ENCODE measurements around the gene MT1X. TPM values are rescaled to one million over a fixed set of nuclear protein-coding genes. Genes with fewer than 3 reads are reported as not detected.

Gene MT1X
- polyA plus RNA-seq, 1 donor from 2014 or later, result 14.2 TPM

- H3K9me3 Mint-ChIP-seq, result peaks cover 1 to 7% (median 3%) of the 10 kb centered on the region in 3 donors
Measured at GRCh38 chr16:56682703-56683397, 580 bp downstream of the MT1X start.

GRCh38 chr16:56683424-56684172 is 1.3 kb downstream of the MT1X start:
- Mint-ChIP-seq H3K36me3 (no peaks in the 10 kb centered on the region), H3K9me3 (peaks cover 1 to 7% (median 6%) of the 10 kb centered on the region in 3 donors), H3K4me1 (peaks cover 0 to 10% (median 6%) of the 10 kb centered on the region in 3 donors), H3K27me3 (peaks cover 8% of the 10 kb centered on the region), H3K4me3 (peak overlapping the region in 1 of 4 donors; percentile 83), H3K27ac (no peak overlapping the region)

More at GRCh38 chr16:56682703-56683397, 580 bp downstream of the MT1X start:
- Mint-ChIP-seq H3K27me3 (peaks cover 8% of the 10 kb centered on the region), H3K36me3 (no peaks in the 10 kb centered on the region), H3K4me1 (peaks cover 0 to 10% (median 6%) of the 10 kb centered on the region in 3 donors), H3K27ac (peak overlapping the region in 1 of 3 donors; percentile 10), H3K4me3 (peak overlapping the region; percentile 83 to 95 (median 89))

GRCh38 chr16:56684256-56684925 is 2.1 kb downstream of the MT1X start:
- H3K9me3 Mint-ChIP-seq, result peaks cover 1 to 7% (median 6%) of the 10 kb centered on the region in 3 donors
- H3K27me3 Mint-ChIP-seq, result peaks cover 12% of the 10 kb centered on the region
- peaks cover 0 to 10% (median 6%) of the 10 kb centered on the region in 3 donors for H3K4me1 Mint-ChIP-seq
- no peak overlapping the region for H3K27ac Mint-ChIP-seq
- no peaks in the 10 kb centered on the region for H3K36me3 Mint-ChIP-seq
- H3K4me3 Mint-ChIP-seq, result no peak overlapping the region

GRCh38 chr16:56684926-56685590 is 2.8 kb downstream of the MT1X start:
- Mint-ChIP-seq H3K4me3 (no peak overlapping the region), H3K36me3 (no peaks in the 10 kb centered on the region), H3K9me3 (peaks cover 1 to 7% (median 6%) of the 10 kb centered on the region in 3 donors), H3K27me3 (peaks cover 14% of the 10 kb centered on the region), H3K4me1 (peaks cover 0 to 10% (median 6%) of the 10 kb centered on the region in 3 donors), H3K27ac (no peak overlapping the region)

GRCh38 chr16:56686758-56687157 is 4.5 kb downstream of the MT1X start:
- Mint-ChIP-seq H3K27ac (no peak overlapping the region), H3K27me3 (peaks cover 19% of the 10 kb centered on the region), H3K4me1 (peaks cover 0 to 6% (median 5%) of the 10 kb centered on the region in 3 donors), H3K9me3 (peaks cover 1 to 8% (median 7%) of the 10 kb centered on the region in 3 donors), H3K4me3 (no peak overlapping the region), H3K36me3 (no peaks in the 10 kb centered on the region)

GRCh38 chr16:56688762-56689161 is 6.5 kb downstream of the MT1X start:
- Mint-ChIP-seq H3K36me3 (no peaks in the 10 kb centered on the region), H3K27ac (no peak overlapping the region), H3K9me3 (peaks cover 1 to 8% (median 7%) of the 10 kb centered on the region in 3 donors), H3K4me1 (peaks cover 0 to 3% (median 0%) of the 10 kb centered on the region in 3 donors), H3K4me3 (peak overlapping the region in 1 of 4 donors; percentile 57), H3K27me3 (peaks cover 18% of the 10 kb centered on the region)

GRCh38 chr16:56689171-56689570 is 6.9 kb downstream of the MT1X start:
- H3K4me3 Mint-ChIP-seq, result no peak overlapping the region
- no peak overlapping the region for H3K27ac Mint-ChIP-seq
- peaks cover 16% of the 10 kb centered on the region for H3K27me3 Mint-ChIP-seq
- H3K36me3 Mint-ChIP-seq, result no peaks in the 10 kb centered on the region
- peaks cover 1 to 8% (median 7%) of the 10 kb centered on the region in 3 donors for H3K9me3 Mint-ChIP-seq
- H3K4me1 Mint-ChIP-seq, result peaks cover 0 to 2% (median 0%) of the 10 kb centered on the region in 3 donors

GRCh38 chr16:56690420-56691122 is 8.3 kb downstream of the MT1X start:
- no peak overlapping the region for H3K27ac Mint-ChIP-seq
- H3K4me3 Mint-ChIP-seq, result no peak overlapping the region
- H3K27me3 Mint-ChIP-seq, result peaks cover 16% of the 10 kb centered on the region
- H3K4me1 Mint-ChIP-seq, result no peaks in the 10 kb centered on the region
- H3K9me3 Mint-ChIP-seq, result peaks cover 1 to 8% (median 7%) of the 10 kb centered on the region in 3 donors
- no peaks in the 10 kb centered on the region for H3K36me3 Mint-ChIP-seq

GRCh38 chr16:56691885-56692284 is 9.6 kb downstream of the MT1X start:
- Mint-ChIP-seq H3K27ac (no peak overlapping the region), H3K9me3 (peaks cover 0 to 5% (median under 1%) of the 10 kb centered on the region in 3 donors), H3K4me1 (no peaks in the 10 kb centered on the region), H3K27me3 (peaks cover 14% of the 10 kb centered on the region), H3K4me3 (no peak overlapping the region), H3K36me3 (no peaks in the 10 kb centered on the region)

GRCh38 chr16:56695246-56695645 is 13.0 kb downstream of the MT1X start:
- no peaks in the 10 kb centered on the region for H3K36me3 Mint-ChIP-seq
- H3K27me3 Mint-ChIP-seq, result peaks cover 4% of the 10 kb centered on the region
- H3K27ac Mint-ChIP-seq, result no peak overlapping the region
- no peak overlapping the region for H3K4me3 Mint-ChIP-seq
- H3K9me3 Mint-ChIP-seq, result peaks cover 0 to 5% (median 2%) of the 10 kb centered on the region in 3 donors
- no peaks in the 10 kb centered on the region for H3K4me1 Mint-ChIP-seq

GRCh38 chr16:56697456-56698155 is 15.3 kb downstream of the MT1X start:
- Mint-ChIP-seq H3K27me3 (no peaks in the 10 kb centered on the region), H3K4me1 (peaks cover 0 to 4% (median 3%) of the 10 kb centered on the region in 3 donors), H3K36me3 (no peaks in the 10 kb centered on the region), H3K4me3 (no peak overlapping the region), H3K9me3 (peaks cover 0 to 3% (median 2%) of the 10 kb centered on the region in 3 donors), H3K27ac (no peak overlapping the region)

- no peaks in the 10 kb centered on the region for H3K36me3 Mint-ChIP-seq
- H3K9me3 Mint-ChIP-seq, result peaks cover 0 to 3% (median 2%) of the 10 kb centered on the region in 3 donors
- no peak overlapping the region for H3K4me3 Mint-ChIP-seq
- peaks cover 0 to 5% (median 4%) of the 10 kb centered on the region in 3 donors for H3K4me1 Mint-ChIP-seq
- no peaks in the 10 kb centered on the region for H3K27me3 Mint-ChIP-seq
- H3K27ac Mint-ChIP-seq, result no peak overlapping the region
Measured at GRCh38 chr16:56700195-56700594, 17.9 kb downstream of the MT1X start.

GRCh38 chr16:56700631-56701030 is 18.4 kb downstream of the MT1X start:
- Mint-ChIP-seq H3K36me3 (no peaks in the 10 kb centered on the region), H3K27me3 (no peaks in the 10 kb centered on the region), H3K4me1 (peaks cover 0 to 5% (median 4%) of the 10 kb centered on the region in 3 donors), H3K4me3 (no peak overlapping the region), H3K9me3 (peaks cover 0 to 3% (median 2%) of the 10 kb centered on the region in 3 donors), H3K27ac (no peak overlapping the region)

Measured in IgD-negative memory B cell (primary cell).